H1 (cell line): ENCODE measurements around the gene BAZ1B. TPM values are rescaled to one million over a fixed set of nuclear protein-coding genes. Genes with fewer than 3 reads are reported as not detected.

Experiments used
- NRF1 ChIP-seq: IDR thresholded peaks from 2 replicates; pipeline ENCODE4 v1.6.1; 2011; ENCODE audit warnings: mild to moderate bottlenecking, low read depth, low read length, improper control_type of control experiment
- RBBP5 ChIP-seq: IDR thresholded peaks from 2 replicates; pipeline ENCODE4 v1.7.1; 2012; ENCODE audit warnings: low read depth, mild to moderate bottlenecking, inconsistent platforms, low read length, moderate library complexity, borderline replicate concordance
- polyA plus RNA-seq, 7 experiments: library from polyadenylated mRNA; depleted of rRNA in 3 of 7; stranded (reverse) in 5 of 7; unstranded in 2 of 7; fragments of >200 nt in 5 of 7; fragments of 200-250 nt in 2 of 7; gene quantifications; 1 replicate in 5 of 7; 2 replicates in 1 of 7; 4 replicates in 1 of 7; pipeline versions ENCODE4 v1.2.1 to v1.2.3, GENCODE V29; 2011 to 2013; ENCODE audit warnings: missing spikeins in 2 of 7, mixed read lengths in 2 of 7
- total RNA-seq: library from RNA; stranded (reverse); fragmentation: NEBNext Ultra II Directional; extraction: Animal tissue kit (Norgen Biotek cat#: 25700); gene quantifications from 2 replicates; pipeline ENCODE4 v1.2.1, GENCODE V29; 2021

Gene BAZ1B
- total and polyA plus RNA-seq, 2 of the 8 experiments (the other 6 are each of a cell fraction or from before 2014, with no cell fraction given): 21.0 to 86.8 TPM

DNA sequence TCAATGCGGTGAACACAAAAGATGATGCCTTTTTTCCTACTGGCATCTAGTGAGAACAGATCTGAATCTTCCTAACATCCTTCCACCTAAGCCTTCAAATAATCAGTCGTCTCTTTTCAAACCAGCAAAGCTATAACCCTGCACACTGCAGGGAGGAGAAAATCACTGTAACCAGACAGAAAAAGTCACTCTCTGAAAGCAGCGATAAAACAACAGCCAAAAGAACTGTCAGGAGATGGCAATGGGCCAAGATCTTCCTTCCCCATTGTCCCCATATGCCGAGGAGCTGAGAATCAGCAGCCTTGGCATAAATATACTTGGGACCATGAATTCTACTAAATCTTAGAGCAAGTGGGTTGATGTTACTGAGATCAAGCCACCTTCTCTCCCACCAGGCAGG is 75.4 kb downstream of the BAZ1B start (continued):
- TF ChIP-seq NRF1 (no peak), RBBP5 (no peak)
